H9 (cell line): ENCODE measurements around the gene IZUMO1. TPM values are rescaled to one million over a fixed set of nuclear protein-coding genes. Genes with fewer than 3 reads are reported as not detected.

ENCODE experiments used
- DNase-seq: peaks from one replicate; pipeline ENCODE4 v3.0.0-alpha.2; 2017
- H2AFZ ChIP-seq: one replicate; pipeline ENCODE4 v1.6.1; 2013; ENCODE audit warnings: mild to moderate bottlenecking, low read length, control low read depth, moderate library complexity
- H2AK5ac ChIP-seq: 2 replicates; pipeline ENCODE4 v1.6.1; 2013; ENCODE audit warnings: low read length, control low read depth, mixed read lengths; ENCODE audit not compliant: insufficient read length
- H2BK120ac ChIP-seq: one replicate; pipeline ENCODE4 v1.6.1; 2013; ENCODE audit warnings: low read depth, mild to moderate bottlenecking, low read length, control low read depth, inconsistent platforms; ENCODE audit not compliant: poor library complexity, severe bottlenecking
- H2BK12ac ChIP-seq: 2 replicates; pipeline ENCODE4 v1.6.1; 2013; ENCODE audit warnings: low read length, control low read depth, mixed read lengths, low read depth; ENCODE audit not compliant: insufficient read length
- H2BK15ac ChIP-seq: 2 replicates; pipeline ENCODE4 v1.6.1; 2013; ENCODE audit warnings: low read depth, low read length, control low read depth
- H2BK20ac ChIP-seq: one replicate; pipeline ENCODE4 v1.6.1; 2013; ENCODE audit warnings: low read depth, mild to moderate bottlenecking, low read length, control low read depth, inconsistent platforms; ENCODE audit not compliant: poor library complexity, severe bottlenecking
- H2BK5ac ChIP-seq: 2 replicates; pipeline ENCODE4 v1.6.1; 2013; ENCODE audit warnings: low read length, control low read depth, mixed read lengths; ENCODE audit not compliant: insufficient read length
- H3K14ac ChIP-seq: 2 replicates; pipeline ENCODE4 v1.6.1; 2013; ENCODE audit warnings: low read length, control low read depth; ENCODE audit not compliant: insufficient read depth
- H3K18ac ChIP-seq: 2 replicates; pipeline ENCODE4 v1.6.1; 2013; ENCODE audit warnings: low read depth, mild to moderate bottlenecking, mixed read lengths, low read length, control low read depth; ENCODE audit not compliant: insufficient read length
- H3K23ac ChIP-seq: 2 replicates; pipeline ENCODE4 v1.6.1; 2013; ENCODE audit warnings: low read length, control low read depth, mixed read lengths, low read depth; ENCODE audit not compliant: insufficient read length
- H3K23me2 ChIP-seq: 2 replicates; pipeline ENCODE4 v1.6.1; 2013; ENCODE audit warnings: low read depth, mild to moderate bottlenecking, mixed read lengths, low read length, control low read depth; ENCODE audit not compliant: insufficient read length, poor library complexity, severe bottlenecking
- H3K27ac ChIP-seq: 2 replicates; pipeline ENCODE4 v1.5.1; 2013; ENCODE audit warnings: low read length, control low read depth, mixed read lengths, low read depth; ENCODE audit not compliant: insufficient read length
- H3K27me3 ChIP-seq: 2 replicates; pipeline ENCODE4 v1.6.1; 2013; ENCODE audit warnings: low read length, control low read depth, inconsistent platforms; ENCODE audit not compliant: insufficient read depth
- H3K4ac ChIP-seq: 2 replicates; pipeline ENCODE4 v1.6.1; 2013; ENCODE audit warnings: low read depth, mild to moderate bottlenecking, control low read depth, inconsistent platforms, low read length, moderate library complexity
- H3K4me1 ChIP-seq: 2 replicates; pipeline ENCODE4 v1.6.1; 2013; ENCODE audit warnings: low read length, control low read depth, inconsistent platforms; ENCODE audit not compliant: insufficient read depth
- H3K4me2 ChIP-seq: 2 replicates; pipeline ENCODE4 v1.6.1; 2013; ENCODE audit warnings: low read length, control low read depth, mixed read lengths; ENCODE audit not compliant: insufficient read length, insufficient read depth
- H3K56ac ChIP-seq: 2 replicates; pipeline ENCODE4 v1.6.1; 2013; ENCODE audit warnings: low read depth, mild to moderate bottlenecking, mixed read lengths, low read length, control low read depth; ENCODE audit not compliant: insufficient read length
- H3K79me1 ChIP-seq: 2 replicates; pipeline ENCODE4 v1.6.1; 2013; ENCODE audit warnings: low read depth, mild to moderate bottlenecking, moderate library complexity, low read length, control low read depth, inconsistent platforms; ENCODE audit not compliant: insufficient read depth, poor library complexity, severe bottlenecking
- H3K79me2 ChIP-seq: 2 replicates; pipeline ENCODE4 v1.6.1; 2013; ENCODE audit warnings: low read length, control low read depth, inconsistent platforms; ENCODE audit not compliant: insufficient read depth
- H3K9ac ChIP-seq: 2 replicates; pipeline ENCODE4 v1.6.1; 2013; ENCODE audit warnings: low read length, control low read depth, mixed read lengths; ENCODE audit not compliant: insufficient read length; ENCODE audit errors: extremely low read depth
- H3K9me3 ChIP-seq: one replicate; pipeline ENCODE4 v1.6.1; 2013; ENCODE audit warnings: low read depth, low read length, inconsistent platforms; ENCODE audit not compliant: control insufficient read depth
- H3T11ph ChIP-seq: one replicate; pipeline ENCODE4 v1.6.1; 2013; ENCODE audit warnings: mild to moderate bottlenecking, low read length, control low read depth, inconsistent platforms
- H4K20me1 ChIP-seq: one replicate; pipeline ENCODE4 v1.6.1; 2013; ENCODE audit not compliant: control insufficient read depth, insufficient read length, insufficient read depth
- H4K5ac ChIP-seq: 2 replicates; pipeline ENCODE4 v1.6.1; 2013; ENCODE audit warnings: low read depth, mild to moderate bottlenecking, mixed read lengths, low read length, control low read depth; ENCODE audit not compliant: insufficient read length
- H4K8ac ChIP-seq: replicated peaks from 2 replicates; pipeline ENCODE4 v1.6.1; 2013; ENCODE audit warnings: low read length, control low read depth, mixed read lengths, low read depth; ENCODE audit not compliant: insufficient read length
- H4K91ac ChIP-seq: 2 replicates; pipeline ENCODE4 v1.6.1; 2013; ENCODE audit warnings: low read depth, mild to moderate bottlenecking, moderate library complexity, mixed read lengths, low read length, control low read depth; ENCODE audit not compliant: insufficient read length
- H3K27ac Mint-ChIP-seq, 3 experiments: 2 replicates in 2 of 3; 3 replicates in 1 of 3; pipeline ENCODE4 v1.8.0; 2020 to 2021; ENCODE audit warnings: mixed read lengths in 3 of 3, mild to moderate bottlenecking in 1 of 3, moderate library complexity in 1 of 3
- H3K27me3 Mint-ChIP-seq: 2 replicates; pipeline ENCODE4 v1.8.0; 2021; ENCODE audit warnings: low read depth, mild to moderate bottlenecking, moderate library complexity, mixed read lengths
- H3K36me3 Mint-ChIP-seq, 3 experiments: 2 replicates in 2 of 3; 3 replicates in 1 of 3; pipeline ENCODE4 v1.8.0; 2020 to 2021; ENCODE audit warnings: low read depth in 3 of 3, mixed read lengths in 3 of 3; ENCODE audit not compliant: insufficient read depth in 1 of 3
- H3K4me1 Mint-ChIP-seq, 2 experiments: 2 replicates each; pipeline ENCODE4 v1.8.0; 2020; ENCODE audit warnings: mixed read lengths in 2 of 2
- H3K4me3 Mint-ChIP-seq, 2 experiments: 2 replicates in 1 of 2; 3 replicates in 1 of 2; pipeline ENCODE4 v1.8.0; 2020 to 2021; ENCODE audit warnings: mild to moderate bottlenecking in 2 of 2, mixed read lengths in 2 of 2, moderate library complexity in 1 of 2
- H3K9me3 Mint-ChIP-seq, 2 experiments: 2 replicates in 1 of 2; 3 replicates in 1 of 2; pipeline ENCODE4 v1.8.0; 2020; ENCODE audit warnings: mild to moderate bottlenecking in 2 of 2, mixed read lengths in 2 of 2, moderate library complexity in 1 of 2
- CTCF ChIP-seq: fragments of 200-600 bp; sonication (generic); conservative IDR thresholded peaks from 3 replicates; pipeline ENCODE4 v1.8.0; 2021; ENCODE audit warnings: antibody characterized with exemption, mild to moderate bottlenecking
- WGBS: extraction: QIAGEN DNeasy Blood & Tissue Kit; methylation state at CpG from one replicate; pipeline ENCODE4 v1.1.7; 2013; ENCODE audit warnings: missing lambda C conversion rate, low lambda C conversion rate, mixed read lengths; ENCODE audit not compliant: insufficient read length; ENCODE audit errors: extremely low coverage; 5-methylcytosine and 5-hydroxymethylcytosine counted together
- total RNA-seq: library from RNA; stranded (reverse); gene quantifications from 2 replicates; pipeline ENCODE4 v1.2.1, GENCODE V29; 2021

IZUMO1 gene
- total RNA-seq, 1 experiment from 2014 or later, result 3.7 TPM

GRCh38 chr19:48696353-48697010, 50.2 kb downstream of the IZUMO1 start:
- Histone ChIP-seq H3K14ac (no peak overlapping the region), H3K79me2 (no peaks in the 10 kb centered on the region), H2BK120ac (no peak overlapping the region), H3K23me2 (peaks cover 14% of the 10 kb centered on the region), H3K4me1 (peaks cover 2% of the 10 kb centered on the region; the same call in 1 of the 2 replicates), H4K5ac (no peak overlapping the region), H2AFZ (no peak overlapping the region), H3T11ph (no peak overlapping the region), H3K9ac (peak overlapping the region; percentile 42), H2BK20ac (no peak overlapping the region), H3K4ac (no peak overlapping the region), H3K18ac (no peak overlapping the region), H4K91ac (no peak overlapping the region), H3K27me3 (no peaks in the 10 kb centered on the region), H3K79me1 (no peaks in the 10 kb centered on the region), H3K4me2 (peak overlapping the region; percentile 71), H4K8ac (no peak overlapping the region), H2BK12ac (no peak overlapping the region), H3K56ac (no peak overlapping the region), H4K20me1 (no peaks in the 10 kb centered on the region), H2AK5ac (no peak overlapping the region), H3K9me3 (no peaks in the 10 kb centered on the region), H2BK15ac (no peak overlapping the region; the same call in 1 of the 2 replicates), H3K27ac (no peak overlapping the region), H2BK5ac (no peak overlapping the region), H3K23ac (no peak overlapping the region)
- no peak for TF ChIP-seq CTCF
- peaks cover 9 to 12% of the 10 kb centered on the region in 2 experiments for H3K4me1 Mint-ChIP-seq
- H3K4me3 Mint-ChIP-seq, result peak overlapping the region; percentile 87 to 97
- H3K36me3 Mint-ChIP-seq, result peaks cover 5 to 14% (median 5%) of the 10 kb centered on the region in 3 experiments; a peak in 5 of 7 replicates
- peak; percentile 68 for DNase-seq
- H3K27ac Mint-ChIP-seq, result peak overlapping the region; percentile 73 to 96 (median 94); a peak in 6 of 7 replicates
- peaks cover 0 to 4% of the 10 kb centered on the region in 2 experiments; a peak in 2 of 5 replicates for H3K9me3 Mint-ChIP-seq
- H3K27me3 Mint-ChIP-seq, result peaks cover 3% of the 10 kb centered on the region
- WGBS, result no CpG with 5 or more reads among the region's 34 CpGs
